PFSK-1 (cell line): ENCODE measurements around the gene CHMP3.

Experiments
- FOXP2 ChIP-seq: optimal IDR thresholded peaks from 2 replicates; pipeline ENCODE3; 2011; ENCODE audit warnings: borderline replicate concordance, control low read depth, inconsistent platforms; ENCODE audit not compliant: insufficient read depth; ENCODE audit errors: extremely low read length, extremely low read depth
- POLR2AphosphoS5 ChIP-seq: IDR thresholded peaks from 2 replicates; pipeline ENCODE4 v1.6.1; 2012; ENCODE audit warnings: low read depth, mild to moderate bottlenecking, control low read depth, low read length, moderate library complexity
- SIN3A ChIP-seq: IDR thresholded peaks from 2 replicates; pipeline ENCODE4 v1.6.1; 2012; ENCODE audit warnings: mild to moderate bottlenecking, low read length, moderate library complexity, borderline replicate concordance; ENCODE audit not compliant: insufficient read depth
- TAF1 ChIP-seq: IDR thresholded peaks from 2 replicates; pipeline ENCODE4 v1.6.1; 2012; ENCODE audit warnings: low read length, control low read depth, borderline replicate concordance; ENCODE audit not compliant: insufficient read depth
- TF ChIP-seq, protein P1 (sequence below), 2 experiments: IDR thresholded peaks; 2 replicates each; pipeline versions ENCODE4 v1.6.1 to v1.8.0; 2011 to 2012; ENCODE audit warnings: low read depth in 2 of 2, low read length in 2 of 2, control low read depth in 1 of 2, inconsistent platforms in 1 of 2, mild to moderate bottlenecking in 1 of 2, moderate library complexity in 1 of 2; ENCODE audit not compliant: insufficient read depth in 1 of 2

The CHMP3 gene

DNA sequence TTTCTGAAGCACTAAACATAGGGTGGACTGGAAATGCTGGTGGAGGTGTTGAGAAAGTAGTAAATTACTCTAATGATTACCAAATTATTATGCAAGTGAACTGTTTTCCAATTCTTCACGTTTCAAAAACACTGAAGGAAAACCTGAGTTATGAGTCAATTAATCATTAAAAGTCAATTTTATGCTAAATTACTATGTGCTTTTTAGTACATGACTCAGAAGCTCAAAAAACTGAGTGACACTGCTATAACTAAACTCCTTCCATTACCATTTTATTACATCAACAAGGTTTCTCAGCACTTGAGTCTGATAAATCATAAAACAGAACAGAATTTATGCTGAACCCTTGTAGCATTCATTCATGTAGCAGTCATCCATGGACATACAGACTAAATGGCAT is 20.4 kb downstream of the CHMP3 start:
- TF ChIP-seq, protein P1, sequence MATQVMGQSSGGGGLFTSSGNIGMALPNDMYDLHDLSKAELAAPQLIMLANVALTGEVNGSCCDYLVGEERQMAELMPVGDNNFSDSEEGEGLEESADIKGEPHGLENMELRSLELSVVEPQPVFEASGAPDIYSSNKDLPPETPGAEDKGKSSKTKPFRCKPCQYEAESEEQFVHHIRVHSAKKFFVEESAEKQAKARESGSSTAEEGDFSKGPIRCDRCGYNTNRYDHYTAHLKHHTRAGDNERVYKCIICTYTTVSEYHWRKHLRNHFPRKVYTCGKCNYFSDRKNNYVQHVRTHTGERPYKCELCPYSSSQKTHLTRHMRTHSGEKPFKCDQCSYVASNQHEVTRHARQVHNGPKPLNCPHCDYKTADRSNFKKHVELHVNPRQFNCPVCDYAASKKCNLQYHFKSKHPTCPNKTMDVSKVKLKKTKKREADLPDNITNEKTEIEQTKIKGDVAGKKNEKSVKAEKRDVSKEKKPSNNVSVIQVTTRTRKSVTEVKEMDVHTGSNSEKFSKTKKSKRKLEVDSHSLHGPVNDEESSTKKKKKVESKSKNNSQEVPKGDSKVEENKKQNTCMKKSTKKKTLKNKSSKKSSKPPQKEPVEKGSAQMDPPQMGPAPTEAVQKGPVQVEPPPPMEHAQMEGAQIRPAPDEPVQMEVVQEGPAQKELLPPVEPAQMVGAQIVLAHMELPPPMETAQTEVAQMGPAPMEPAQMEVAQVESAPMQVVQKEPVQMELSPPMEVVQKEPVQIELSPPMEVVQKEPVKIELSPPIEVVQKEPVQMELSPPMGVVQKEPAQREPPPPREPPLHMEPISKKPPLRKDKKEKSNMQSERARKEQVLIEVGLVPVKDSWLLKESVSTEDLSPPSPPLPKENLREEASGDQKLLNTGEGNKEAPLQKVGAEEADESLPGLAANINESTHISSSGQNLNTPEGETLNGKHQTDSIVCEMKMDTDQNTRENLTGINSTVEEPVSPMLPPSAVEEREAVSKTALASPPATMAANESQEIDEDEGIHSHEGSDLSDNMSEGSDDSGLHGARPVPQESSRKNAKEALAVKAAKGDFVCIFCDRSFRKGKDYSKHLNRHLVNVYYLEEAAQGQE (IDR thresholded peaks at IDR 0.05; ENCODE audit: insufficient read depth in 1 of 2, low read depth in 2 of 2, low read length in 2 of 2) = no peak
- TF ChIP-seq TAF1 (no peak), FOXP2 (no peak), POLR2AphosphoS5 (no peak), SIN3A (no peak)

DNA sequence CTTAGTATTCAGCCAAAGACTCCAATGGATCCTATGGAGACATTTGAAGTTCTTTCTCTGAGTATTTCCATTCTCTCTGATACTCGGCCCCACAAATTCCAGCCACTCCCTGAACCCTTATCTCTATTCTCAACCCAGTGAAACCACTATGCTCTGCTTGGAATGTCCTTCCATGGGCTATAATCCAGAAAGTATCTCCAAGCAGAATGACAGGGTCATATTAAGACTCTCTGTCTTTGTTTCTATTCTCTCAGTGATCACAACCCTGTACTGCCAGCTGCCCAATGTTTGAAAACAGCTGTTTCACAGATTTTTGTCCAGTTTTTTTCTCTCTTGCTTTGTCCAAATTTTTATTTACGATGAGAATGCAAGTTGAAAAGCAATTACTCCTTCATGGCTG is 21.9 kb downstream of the CHMP3 start:
- no peak for TF ChIP-seq SIN3A
- TF ChIP-seq, protein P1 (IDR thresholded peaks at IDR 0.05; ENCODE audit: insufficient read depth in 1 of 2, low read depth in 2 of 2, low read length in 2 of 2) = no peak

DNA sequence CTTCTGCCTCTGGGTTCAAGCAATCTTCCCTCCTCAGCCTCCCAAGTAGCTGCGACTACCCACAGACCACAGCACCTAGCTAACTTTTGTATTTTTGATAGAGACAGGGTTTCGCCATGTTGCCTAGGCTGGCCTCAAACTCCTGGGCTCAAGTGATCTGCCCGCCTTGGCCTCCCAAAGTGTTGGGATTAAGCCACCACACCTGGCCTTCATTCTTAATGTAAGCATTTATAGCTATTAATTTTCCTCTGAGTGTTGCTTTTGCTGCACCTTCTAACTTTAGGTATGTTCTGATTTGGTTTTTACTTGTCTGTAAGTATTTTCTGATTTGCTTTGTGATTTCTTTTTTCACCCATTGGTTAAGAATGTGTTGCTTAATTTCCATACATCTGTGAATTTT is 29.7 kb downstream of the CHMP3 start:
- TF ChIP-seq, protein P1 (IDR thresholded peaks at IDR 0.05; ENCODE audit: insufficient read depth in 1 of 2, low read depth in 2 of 2, low read length in 2 of 2) = no peak
- TF ChIP-seq TAF1 = no peak
- TF ChIP-seq FOXP2 = no peak

- TF ChIP-seq SIN3A (no peak), POLR2AphosphoS5 (no peak), FOXP2 (no peak)
- TF ChIP-seq, protein P1 (IDR thresholded peaks at IDR 0.05; ENCODE audit: insufficient read depth in 1 of 2, low read depth in 2 of 2, low read length in 2 of 2) = no peak
Observed at GRCh38 chr2:86525421-86526340, 37.6 kb downstream of the CHMP3 start.

DNA sequence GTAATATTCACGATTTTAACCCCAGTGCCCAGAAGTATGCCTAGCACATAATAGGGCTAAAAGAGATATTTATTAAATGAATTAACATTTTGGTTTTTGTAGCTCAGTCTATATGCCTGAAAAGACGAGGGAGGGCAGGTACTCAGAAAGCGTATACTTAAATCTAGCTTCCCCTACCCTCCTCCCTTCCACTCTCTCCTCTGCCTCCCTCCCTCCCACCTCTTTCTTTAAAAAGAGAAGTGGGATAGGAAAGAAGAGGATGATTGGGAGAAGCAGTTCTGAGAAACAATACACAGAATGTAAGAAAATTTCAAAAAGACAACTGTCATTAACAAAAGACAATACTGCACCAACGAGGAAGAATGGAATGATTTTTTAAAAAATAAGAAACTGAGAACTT is 39.8 kb downstream of the CHMP3 start:
- no peak for TF ChIP-seq POLR2AphosphoS5
- TF ChIP-seq TAF1 = no peak
- TF ChIP-seq, protein P1 (IDR thresholded peaks at IDR 0.05; ENCODE audit: insufficient read depth in 1 of 2, low read depth in 2 of 2, low read length in 2 of 2) = no peak
- no peak for TF ChIP-seq FOXP2
- TF ChIP-seq SIN3A = no peak
